ENCODE data around the gene ADCY9.

DNA sequence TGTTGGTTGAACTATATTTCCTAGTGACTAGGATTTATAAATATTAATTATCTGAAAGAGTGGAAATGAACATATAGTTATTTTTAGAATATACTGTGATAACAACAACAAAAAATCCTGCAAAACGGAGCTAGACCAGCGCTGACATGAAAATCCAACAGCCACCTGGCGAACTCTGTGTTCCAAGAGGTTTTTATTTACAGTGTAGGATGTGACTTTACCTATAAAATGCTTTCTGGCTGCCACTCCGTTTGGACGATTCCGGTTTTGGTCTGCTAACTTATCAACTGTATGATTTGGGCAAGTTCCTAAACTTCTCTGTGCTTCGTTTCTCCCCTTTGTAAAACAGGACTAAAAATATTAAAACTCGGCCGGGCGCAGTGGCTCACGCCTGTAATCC lies 73.7 kb downstream of the ADCY9 start:
- TF ChIP-seq POLR2A (IDR thresholded peaks at IDR 0.05; ENCODE audit: low read depth, low read length) = no peak
- no peak for TF ChIP-seq POLR2AphosphoS5 (IDR thresholded peaks at IDR 0.05; ENCODE audit: low read depth, low read length)
- TF ChIP-seq PAX5 (IDR thresholded peaks at IDR 0.05; ENCODE audit: insufficient read depth, low read length, severe bottlenecking) = no peak
- TF ChIP-seq TAF1 (IDR thresholded peaks at IDR 0.05; ENCODE audit: low read depth, low read length) = no peak
- no peak for TF ChIP-seq SPI1 (IDR thresholded peaks at IDR 0.05; ENCODE audit: low read depth, low read length)

All from GM12891 (cell line).